Measurements from ENCODE around the gene EXOC6B. TPM values are rescaled to one million over a fixed set of nuclear protein-coding genes. Genes with fewer than 3 reads are reported as not detected.

EXOC6B gene
- total RNA-seq, 1 experiment from 2014 or later = 40.1 TPM

DNA sequence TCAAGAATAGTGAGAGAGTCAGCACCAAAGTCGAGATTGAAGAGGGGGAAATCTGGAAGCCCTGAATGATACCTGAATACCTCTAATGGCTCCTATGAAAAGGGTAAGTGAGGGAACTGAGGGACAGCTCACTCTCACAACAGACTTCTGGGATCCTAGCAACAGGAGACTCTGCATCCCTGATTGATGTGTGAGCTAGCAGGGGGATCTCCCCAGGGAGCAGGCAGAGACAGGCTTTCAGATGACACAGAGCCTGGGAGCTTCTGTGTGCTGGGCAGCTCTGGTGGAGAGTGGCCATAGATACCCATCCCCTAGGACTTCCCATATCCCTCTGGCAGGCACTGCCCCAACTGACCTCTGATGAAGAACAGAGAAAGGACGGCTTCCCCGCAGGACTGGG lies 206.2 kb downstream of the EXOC6B start:
- Mint-ChIP-seq H3K27me3 (ENCODE audit: low read depth) (no peaks in the 10 kb centered on the region), H3K9me3 (peaks cover 10 to 15% of the 10 kb centered on the region in 2 experiments), H3K36me3 (ENCODE audit: insufficient read depth in 1 of 3, low read depth in 3 of 3) (peaks cover 8 to 18% (median 16%) of the 10 kb centered on the region in 3 experiments), H3K4me3 (no peak overlapping the region), H3K27ac (no peak overlapping the region; a peak in 1 of 7 replicates), H3K4me1 (peaks cover 21 to 23% of the 10 kb centered on the region in 2 experiments)
- TF ChIP-seq, protein P1, sequence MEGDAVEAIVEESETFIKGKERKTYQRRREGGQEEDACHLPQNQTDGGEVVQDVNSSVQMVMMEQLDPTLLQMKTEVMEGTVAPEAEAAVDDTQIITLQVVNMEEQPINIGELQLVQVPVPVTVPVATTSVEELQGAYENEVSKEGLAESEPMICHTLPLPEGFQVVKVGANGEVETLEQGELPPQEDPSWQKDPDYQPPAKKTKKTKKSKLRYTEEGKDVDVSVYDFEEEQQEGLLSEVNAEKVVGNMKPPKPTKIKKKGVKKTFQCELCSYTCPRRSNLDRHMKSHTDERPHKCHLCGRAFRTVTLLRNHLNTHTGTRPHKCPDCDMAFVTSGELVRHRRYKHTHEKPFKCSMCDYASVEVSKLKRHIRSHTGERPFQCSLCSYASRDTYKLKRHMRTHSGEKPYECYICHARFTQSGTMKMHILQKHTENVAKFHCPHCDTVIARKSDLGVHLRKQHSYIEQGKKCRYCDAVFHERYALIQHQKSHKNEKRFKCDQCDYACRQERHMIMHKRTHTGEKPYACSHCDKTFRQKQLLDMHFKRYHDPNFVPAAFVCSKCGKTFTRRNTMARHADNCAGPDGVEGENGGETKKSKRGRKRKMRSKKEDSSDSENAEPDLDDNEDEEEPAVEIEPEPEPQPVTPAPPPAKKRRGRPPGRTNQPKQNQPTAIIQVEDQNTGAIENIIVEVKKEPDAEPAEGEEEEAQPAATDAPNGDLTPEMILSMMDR (conservative IDR thresholded peaks at IDR 0.05) = no peak
- Histone ChIP-seq H3T11ph (ENCODE audit: low read length) (no peak overlapping the region), H2BK12ac (ENCODE audit: insufficient read length, low read depth, low read length) (no peak overlapping the region), H3K23me2 (ENCODE audit: insufficient read length, low read depth, low read length, poor library complexity, severe bottlenecking) (no peaks in the 10 kb centered on the region), H3K9me3 (ENCODE audit: control insufficient read depth, low read depth, low read length) (no peaks in the 10 kb centered on the region), H4K20me1 (ENCODE audit: control insufficient read depth, insufficient read depth, insufficient read length) (no peaks in the 10 kb centered on the region), H2AK5ac (ENCODE audit: insufficient read length, low read length) (no peak overlapping the region), H2BK20ac (ENCODE audit: low read depth, low read length, poor library complexity, severe bottlenecking) (no peak overlapping the region), H3K79me1 (ENCODE audit: insufficient read depth, low read depth, low read length, poor library complexity, severe bottlenecking) (no peaks in the 10 kb centered on the region), H3K27ac (ENCODE audit: insufficient read length, low read depth, low read length) (no peak overlapping the region), H4K91ac (ENCODE audit: insufficient read length, low read depth, low read length) (no peak overlapping the region), H3K4ac (ENCODE audit: low read depth, low read length) (no peak overlapping the region), H3K23ac (ENCODE audit: insufficient read length, low read depth, low read length) (no peak overlapping the region), H2AFZ (ENCODE audit: low read length) (no peak overlapping the region), H3K79me2 (ENCODE audit: insufficient read depth, low read length) (no peaks in the 10 kb centered on the region), H3K18ac (ENCODE audit: insufficient read length, low read depth, low read length) (no peak overlapping the region), H2BK5ac (ENCODE audit: insufficient read length, low read length) (no peak overlapping the region), H3K4me1 (ENCODE audit: insufficient read depth, low read length) (no peaks in the 10 kb centered on the region), H4K8ac (replicated peaks; ENCODE audit: insufficient read length, low read depth, low read length) (no peak overlapping the region), H3K4me2 (ENCODE audit: insufficient read depth, insufficient read length, low read length) (no peak overlapping the region), H3K9ac (ENCODE audit: extremely low read depth, insufficient read length, low read length) (no peak overlapping the region), H3K14ac (ENCODE audit: insufficient read depth, low read length) (0 out of 2 replicates have a peak overlapping the region, but pooled peaks have one; percentile 60), H3K56ac (ENCODE audit: insufficient read length, low read depth, low read length) (no peak overlapping the region), H3K27me3 (ENCODE audit: insufficient read depth, low read length) (no peaks in the 10 kb centered on the region), H4K5ac (ENCODE audit: insufficient read length, low read depth, low read length) (no peak overlapping the region), H2BK120ac (ENCODE audit: low read depth, low read length, poor library complexity, severe bottlenecking) (no peak overlapping the region), H2BK15ac (ENCODE audit: low read depth, low read length) (no peak overlapping the region)
- WGBS (ENCODE audit: extremely low coverage, insufficient read length, low lambda C conversion rate) = no CpG with 5 or more reads among the region's 3 CpGs
- peak; percentile 27 for DNase-seq
